GM12891 (cell line): ENCODE results near the gene UBE2I. TPM values are rescaled to one million over a fixed set of nuclear protein-coding genes. Genes with fewer than 3 reads are reported as not detected.

Source experiments
- DNase-seq: peaks from one replicate; pipeline ENCODE4 v3.0.0; 2011; ENCODE audit warnings: low spot score; ENCODE audit not compliant: insufficient read length
- FAIRE-seq: peaks from 2 replicates; lab custom pipeline; 2011; peaks lifted over from hg19 to GRCh38; lab: Jason Lieb, UNC
- PAX5 ChIP-seq: IDR thresholded peaks from 2 replicates; pipeline ENCODE4 v1.6.1; 2011; ENCODE audit warnings: low read length, moderate library complexity, mild to moderate bottlenecking; ENCODE audit not compliant: insufficient read depth, severe bottlenecking
- POLR2A ChIP-seq: IDR thresholded peaks from 2 replicates; pipeline ENCODE4 v1.6.1; 2011; ENCODE audit warnings: low read depth, low read length, control low read depth
- POLR2AphosphoS5 ChIP-seq: IDR thresholded peaks from 2 replicates; pipeline ENCODE4 v1.6.1; 2011; ENCODE audit warnings: low read depth, low read length, control low read depth
- POU2F2 ChIP-seq: IDR thresholded peaks from 2 replicates; pipeline ENCODE4 v1.6.1; 2011; ENCODE audit warnings: low read depth, mild to moderate bottlenecking, control low read depth, low read length, moderate library complexity
- SPI1 ChIP-seq: IDR thresholded peaks from 2 replicates; pipeline ENCODE4 v1.6.1; 2011; ENCODE audit warnings: low read depth, low read length, control low read depth
- TAF1 ChIP-seq: IDR thresholded peaks from 2 replicates; pipeline ENCODE4 v1.6.1; 2011; ENCODE audit warnings: low read depth, low read length, control low read depth
- polyA plus RNA-seq: library from polyadenylated mRNA; unstranded; fragments of >200 nt; gene quantifications from one replicate; pipeline ENCODE4 v1.2.1, GENCODE V29; 2012; ENCODE audit warnings: low read depth, missing spikeins, inconsistent platforms; ENCODE audit not compliant: missing spikeins

UBE2I gene
- polyA plus RNA-seq = 113 TPM

- DNase-seq (peak; percentile 91), FAIRE-seq (peak; percentile 100)
- 0 out of 2 replicates have a peak, but pooled peaks have one; percentile 17 for TF ChIP-seq POLR2A
- TF ChIP-seq POU2F2 = 0 out of 2 replicates have a peak, but pooled peaks have one; percentile 41
- TF ChIP-seq TAF1 = peak; percentile 34
- TF ChIP-seq POLR2AphosphoS5 = no peak
- peak; percentile 30 for TF ChIP-seq PAX5
- TF ChIP-seq SPI1 = peak; percentile 17; the same call in 1 of the 2 replicates
Observed at GRCh38 chr16:1308977-1309885, at the start of gene UBE2I. Gene UBE2I, plus strand, starts transcription at chr16:1309636. Its CDS starts 4,395 bp downstream, at chr16:1314031.

GRCh38 chr16:1259760-1260068, 49.7 kb upstream of the UBE2I start:
- FAIRE-seq = no peak
- TF ChIP-seq POLR2AphosphoS5 (no peak), POU2F2 (no peak), TAF1 (no peak), SPI1 (no peak), POLR2A (no peak), PAX5 (no peak)
- no peak for DNase-seq

- no peak for TF ChIP-seq POU2F2
- no peak for TF ChIP-seq POLR2A
- no peak for TF ChIP-seq PAX5
- FAIRE-seq (no peak), DNase-seq (no peak)
Observed at GRCh38 chr16:1260101-1260680, 49.2 kb upstream of the UBE2I start.

- FAIRE-seq = no peak
- no peak for DNase-seq
- TF ChIP-seq POU2F2 = no peak
- no peak for TF ChIP-seq POLR2A
- TF ChIP-seq PAX5 = no peak
- TF ChIP-seq TAF1 = no peak
- no peak for TF ChIP-seq SPI1
- TF ChIP-seq POLR2AphosphoS5 = no peak
Observed at GRCh38 chr16:1261131-1261892, 48.1 kb upstream of the UBE2I start.

- DNase-seq (no peak), FAIRE-seq (no peak)
- TF ChIP-seq POU2F2 (no peak), TAF1 (no peak)
Observed at GRCh38 chr16:1262210-1262845, 47.1 kb upstream of the UBE2I start.

- no peak for FAIRE-seq
- no peak for TF ChIP-seq TAF1
- TF ChIP-seq POLR2A = no peak
Observed at GRCh38 chr16:1262846-1263221, 46.6 kb upstream of the UBE2I start.

GRCh38 chr16:1263591-1264344, 45.7 kb upstream of the UBE2I start:
- TF ChIP-seq PAX5 (no peak), TAF1 (no peak), POLR2A (no peak), POU2F2 (no peak), POLR2AphosphoS5 (no peak), SPI1 (no peak)
- no peak for FAIRE-seq
- DNase-seq = no peak

More at GRCh38 chr16:1262846-1263221, 46.6 kb upstream of the UBE2I start:
- no peak for DNase-seq

DNA sequence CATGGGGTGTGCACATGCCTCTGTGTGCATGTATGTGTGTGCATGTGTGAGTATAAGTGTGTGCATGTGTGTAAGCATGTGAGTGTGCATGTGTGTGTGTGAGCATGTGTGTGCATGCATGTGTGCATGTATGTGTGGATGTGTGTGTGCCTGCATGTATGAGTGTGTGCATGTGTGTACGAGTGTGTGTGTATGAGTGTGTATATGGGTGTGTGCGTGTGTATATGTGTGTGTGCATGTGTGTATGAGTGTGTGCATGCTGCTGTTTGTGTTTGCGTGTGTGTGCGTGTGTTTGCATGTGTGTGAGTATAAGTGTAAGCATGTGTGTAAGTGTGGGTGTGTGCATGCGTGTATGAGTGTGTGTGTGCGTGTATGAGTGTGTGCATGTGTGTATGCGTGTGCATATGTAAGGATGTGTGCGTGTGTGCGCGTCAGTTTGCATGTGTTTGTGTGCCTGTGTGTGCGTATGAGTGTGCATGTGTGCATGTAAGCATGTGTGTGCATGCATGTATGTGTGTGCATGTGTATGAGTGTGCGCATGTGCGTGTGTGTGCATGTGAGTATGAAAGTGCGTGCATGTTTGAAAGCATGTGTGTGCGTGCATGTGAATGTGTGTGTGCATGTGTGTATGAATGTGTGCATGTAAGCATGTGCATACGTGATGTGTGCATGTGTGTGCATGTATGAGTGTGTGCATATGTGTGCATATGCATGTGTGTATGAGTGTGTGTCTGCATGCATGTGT, 44.9 kb upstream of the UBE2I start:
- no peak for DNase-seq
- peak; percentile 66 for FAIRE-seq
- no peak for TF ChIP-seq POLR2AphosphoS5
- no peak for TF ChIP-seq TAF1
- no peak for TF ChIP-seq POLR2A
- TF ChIP-seq POU2F2 = no peak
- no peak for TF ChIP-seq PAX5
- no peak for TF ChIP-seq SPI1
